NB4 (cell line): Measurements from ENCODE around the gene GALNT9.

ENCODE experiments used
- DNase-seq: peaks from one replicate; pipeline ENCODE4 v3.0.0; 2010; ENCODE audit warnings: low read depth
- H3K4me3 ChIP-seq: one replicate; pipeline ENCODE4 v1.5.1; 2011; ENCODE audit warnings: mild to moderate bottlenecking, low read depth, low read length, moderate library complexity
- CTCF ChIP-seq: IDR thresholded peaks from one replicate; pipeline ENCODE4 v1.5.1; 2012; ENCODE audit warnings: low read depth, low read length
- MAX ChIP-seq: IDR thresholded peaks from 2 replicates; pipeline ENCODE4 v1.6.1; 2011; ENCODE audit warnings: low read depth, low read length
- MYC ChIP-seq: IDR thresholded peaks from 2 replicates; pipeline ENCODE4 v1.6.1; 2011; ENCODE audit warnings: low read depth, low read length
- POLR2A ChIP-seq: IDR thresholded peaks from 2 replicates; pipeline ENCODE4 v1.6.1; 2011; ENCODE audit warnings: mild to moderate bottlenecking; ENCODE audit not compliant: insufficient read length; ENCODE audit errors: extremely low read depth

The GALNT9 gene

GRCh38 chr12:132373901-132374611, 44.7 kb upstream of the GALNT9 start:
- TF ChIP-seq MYC (no peak), MAX (no peak), CTCF (peak; percentile 60), POLR2A (no peak)
- H3K4me3 ChIP-seq = no peak overlapping the region
- DNase-seq = peak; percentile 86

GRCh38 chr12:132367852-132368251, 38.5 kb upstream of the GALNT9 start:
- TF ChIP-seq POLR2A (no peak), CTCF (no peak), MYC (no peak), MAX (no peak)
- no peak for DNase-seq
- no peak overlapping the region for H3K4me3 ChIP-seq

GRCh38 chr12:132367071-132367851, 37.9 kb upstream of the GALNT9 start:
- H3K4me3 ChIP-seq = no peak overlapping the region
- DNase-seq = peak; percentile 82
- no peak for TF ChIP-seq MAX
- no peak for TF ChIP-seq POLR2A
- no peak for TF ChIP-seq MYC
- TF ChIP-seq CTCF = no peak

GRCh38 chr12:132366341-132366861, 37.0 kb upstream of the GALNT9 start:
- H3K4me3 ChIP-seq = no peak overlapping the region
- DNase-seq = no peak
- no peak for TF ChIP-seq MAX
- no peak for TF ChIP-seq CTCF
- TF ChIP-seq POLR2A = no peak
- no peak for TF ChIP-seq MYC

- H3K4me3 ChIP-seq = no peak overlapping the region
- DNase-seq = no peak
- no peak for TF ChIP-seq POLR2A
- no peak for TF ChIP-seq CTCF
- TF ChIP-seq MAX = no peak
- no peak for TF ChIP-seq MYC
These were observed 35.8 kb upstream of the GALNT9 start for GRCh38 chr12:132365226-132365625.
